HG03460 (cell line): Measurements from ENCODE around the gene SBF2.
"Not testable (repeated sequence)": the region's sequence is repeated elsewhere in the genome, so short reads cannot be mapped to it uniquely, and the experiment has no call there.

Source experiments
- ATAC-seq: cut with Tn5 transposase; IDR thresholded peaks from one replicate; pipeline ENCODE4 v1.9.1; 2021; ENCODE audit not compliant: unreplicated experiment

SBF2 gene

DNA sequence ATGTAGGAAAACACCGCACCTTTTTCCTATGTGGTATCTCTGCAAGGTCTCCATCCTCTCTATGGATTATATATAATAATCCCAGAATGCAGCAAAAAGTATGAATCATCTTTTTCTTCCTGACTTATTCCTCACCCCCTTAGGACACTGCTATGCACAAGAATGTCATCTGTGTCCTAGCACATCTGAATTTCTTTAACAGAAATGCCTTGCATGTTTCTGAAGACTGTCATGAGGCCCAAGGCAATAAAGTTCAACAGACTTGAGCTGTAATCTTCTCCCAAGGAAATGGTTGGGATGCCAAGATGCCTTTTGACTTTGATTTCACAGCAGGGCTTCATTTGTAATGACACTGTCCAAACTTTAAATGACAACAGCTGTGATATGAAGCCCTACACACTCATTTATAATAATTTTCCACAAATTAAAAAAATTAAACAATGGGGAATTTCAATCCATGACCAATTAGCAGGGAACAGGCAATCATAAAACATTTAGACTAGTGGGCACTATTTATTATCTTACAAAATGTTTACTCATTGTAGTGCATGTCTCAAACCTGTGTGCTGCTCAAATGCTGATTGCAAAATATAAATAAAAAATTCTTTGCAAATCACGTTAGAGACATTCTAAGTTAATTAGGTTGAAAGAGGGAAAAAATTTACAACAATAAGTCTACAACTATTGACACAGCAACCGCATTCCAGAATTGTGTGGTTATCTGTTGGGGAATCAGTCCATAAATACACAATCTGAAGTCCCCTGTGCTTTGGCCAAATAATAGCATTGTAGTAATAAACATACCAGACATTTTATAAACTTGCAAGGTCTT, 387.8 kb downstream of the SBF2 start:
- ATAC-seq, result no peak

DNA sequence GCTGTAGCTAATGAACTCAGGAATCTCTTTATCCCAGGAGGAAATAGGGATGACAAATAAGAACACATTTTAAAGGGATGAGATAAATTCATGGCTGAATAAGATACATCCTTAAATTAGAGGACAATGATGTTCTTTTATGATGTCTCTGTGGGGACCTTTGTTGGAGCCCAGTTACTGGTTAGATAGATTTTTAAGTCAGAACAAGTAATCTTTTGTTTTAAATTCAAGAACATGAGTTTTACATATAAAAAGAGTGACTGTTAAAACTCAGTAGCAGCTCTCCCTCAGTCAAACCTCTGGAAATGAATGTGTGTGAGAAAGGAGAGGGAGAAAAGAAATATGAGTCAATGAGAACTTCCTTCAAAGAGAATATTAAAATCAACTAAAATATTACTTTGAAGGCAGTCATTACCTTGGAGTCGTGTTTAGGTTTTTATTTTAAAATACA, 388.5 kb downstream of the SBF2 start:
- ATAC-seq, result no peak

DNA sequence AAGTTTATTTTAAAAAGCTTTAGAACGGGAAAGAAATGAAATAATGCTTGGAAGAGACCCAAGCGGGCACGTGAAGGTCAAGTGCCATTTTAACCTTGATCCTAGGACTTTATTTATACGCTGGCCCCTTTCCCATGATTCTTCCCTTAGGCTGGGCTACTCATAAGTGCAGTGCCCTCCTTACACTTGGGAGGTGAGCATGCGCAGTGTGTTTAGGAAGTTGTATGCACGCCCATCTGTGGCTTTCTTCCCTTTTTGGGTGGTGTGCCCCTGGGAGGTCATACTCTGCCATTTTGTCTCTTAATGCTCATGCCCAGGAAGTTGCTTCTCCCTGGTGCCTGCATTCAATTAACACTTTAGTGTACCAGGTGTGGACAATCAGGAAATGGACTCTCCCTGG, 390.4 kb downstream of the SBF2 start:
- ATAC-seq, result no peak

DNA sequence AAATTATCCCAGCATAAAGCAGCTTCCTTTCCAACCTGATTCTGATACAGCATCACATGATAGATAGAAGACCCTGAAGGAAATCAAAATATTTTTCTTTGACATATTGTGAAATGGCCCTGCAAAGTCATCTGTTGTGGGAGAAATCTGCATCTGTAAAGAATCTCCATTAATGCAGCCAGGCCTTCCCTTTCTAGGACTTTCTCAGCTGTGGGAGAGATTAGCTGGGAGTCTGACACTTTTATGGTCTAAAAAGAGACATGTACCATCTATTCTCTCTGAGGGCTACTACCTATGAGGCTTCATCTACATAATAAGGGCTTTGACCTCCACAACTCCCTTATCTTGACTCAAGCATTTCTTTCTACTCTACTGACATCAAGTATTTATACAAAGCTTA, 392.1 kb downstream of the SBF2 start:
- ATAC-seq, result no peak

DNA sequence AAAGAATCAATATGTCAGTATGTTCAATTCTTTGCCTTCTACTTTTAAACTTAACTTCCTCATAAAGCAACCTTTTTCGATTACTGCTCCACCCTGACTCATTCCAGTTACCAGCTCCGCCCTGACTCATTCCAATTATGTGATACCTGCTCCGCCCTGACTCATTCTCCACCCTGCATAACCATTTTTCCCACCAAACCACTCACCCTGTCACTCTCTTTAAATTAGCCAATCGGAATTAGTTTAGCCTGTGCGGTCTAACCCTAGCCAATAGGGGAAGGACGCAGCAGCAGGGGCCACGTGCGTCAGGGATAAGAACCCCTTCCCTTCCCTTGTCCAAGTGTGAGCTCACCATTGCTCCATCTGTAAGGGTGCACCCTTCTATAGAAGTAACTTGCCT, 393.8 kb downstream of the SBF2 start:
- ATAC-seq, result not testable (repeated sequence)

DNA sequence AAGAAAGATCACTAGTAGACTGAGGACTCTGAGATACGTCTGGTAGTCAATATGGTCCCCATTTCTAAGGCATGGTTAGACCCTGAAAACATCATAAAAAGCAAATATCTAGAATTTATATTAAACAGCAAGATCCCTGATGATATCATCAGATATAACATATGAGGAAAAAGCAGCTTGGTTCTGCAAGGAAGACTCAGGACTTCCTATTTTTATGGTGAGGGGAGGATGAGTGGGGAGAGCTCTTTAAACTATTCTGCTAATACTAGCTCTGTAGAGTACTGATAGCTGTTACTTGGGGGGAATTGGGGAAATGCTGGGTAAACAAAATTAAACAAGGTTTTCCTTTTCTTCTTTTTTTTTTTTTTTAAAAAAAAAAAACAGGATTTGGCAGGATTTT, 394.3 kb downstream of the SBF2 start:
- no peak for ATAC-seq

DNA sequence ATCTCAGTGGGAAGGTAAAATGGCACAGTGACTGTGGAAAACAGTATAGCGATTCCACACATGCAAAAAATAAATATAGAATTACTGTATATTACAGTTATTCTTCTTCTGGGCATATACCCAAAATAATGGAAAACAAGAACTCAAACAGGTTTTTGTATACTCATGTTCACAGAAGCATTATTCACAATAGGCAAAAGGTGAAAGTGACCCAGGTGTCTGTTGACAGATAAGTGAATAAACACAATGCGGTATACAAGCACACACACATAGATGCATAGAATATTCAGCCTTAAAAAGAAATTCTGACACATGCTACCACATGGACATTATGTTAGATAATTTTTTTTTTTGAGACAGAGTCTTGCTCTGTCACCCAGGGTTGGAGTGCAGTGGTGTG, 397.1 kb downstream of the SBF2 start:
- no peak for ATAC-seq

DNA sequence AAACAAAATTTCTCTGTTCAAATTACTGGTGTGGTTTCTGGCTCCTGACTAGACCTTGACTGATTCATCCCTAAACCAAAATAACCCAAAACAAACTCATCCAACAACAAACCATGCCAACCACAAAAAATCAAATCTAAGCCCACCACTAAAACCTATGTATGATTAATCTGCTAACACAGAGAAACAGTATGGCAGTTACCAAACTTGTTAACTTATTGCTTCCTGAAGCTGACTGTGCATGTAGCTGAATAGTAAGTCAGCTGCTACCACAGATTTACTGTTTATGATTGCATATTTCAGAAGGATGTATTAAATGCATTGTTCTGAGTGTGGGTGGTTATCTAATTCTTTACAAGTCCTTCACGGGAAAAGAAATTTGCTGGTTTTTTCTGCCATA, 399.0 kb downstream of the SBF2 start:
- no peak for ATAC-seq

DNA sequence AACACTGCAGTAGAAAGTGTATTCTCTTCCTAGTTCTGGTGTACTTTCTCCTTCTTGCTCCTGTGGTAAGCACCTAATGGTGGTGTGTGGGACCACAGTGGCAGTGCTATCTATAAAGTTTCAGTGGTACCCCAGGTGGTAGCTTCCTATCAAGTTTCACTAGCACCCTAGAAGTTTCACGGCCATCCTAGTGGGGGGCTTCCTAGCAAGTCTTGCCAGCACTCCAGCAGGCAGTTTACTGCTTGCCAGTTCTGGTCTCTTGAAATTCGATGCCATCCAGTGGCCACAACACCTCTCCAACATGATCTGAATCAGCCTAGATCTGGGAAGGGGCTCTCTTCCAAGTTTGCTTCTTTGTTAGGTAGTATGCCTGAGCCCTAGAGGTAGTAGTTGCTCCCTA, 400.5 kb downstream of the SBF2 start:
- ATAC-seq, result no peak

DNA sequence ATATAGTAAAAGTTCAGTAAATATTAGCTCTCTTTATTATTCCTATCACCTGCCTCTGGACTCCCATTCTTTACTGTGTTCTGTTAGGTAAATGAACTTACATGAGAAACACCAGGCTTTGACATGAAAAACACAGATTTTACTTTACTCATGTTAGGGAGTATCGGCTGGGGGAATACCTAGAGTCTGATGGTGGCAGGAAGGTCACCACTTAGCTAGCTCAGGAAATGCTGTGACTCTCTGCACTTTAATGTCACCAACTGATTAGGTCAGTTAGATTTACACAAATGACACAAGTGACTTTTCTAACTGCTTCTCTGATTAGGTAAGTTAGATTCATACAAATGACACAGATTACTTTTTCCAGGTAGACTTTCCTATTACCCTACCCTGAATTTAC, 405.1 kb downstream of the SBF2 start:
- ATAC-seq, result no peak

DNA sequence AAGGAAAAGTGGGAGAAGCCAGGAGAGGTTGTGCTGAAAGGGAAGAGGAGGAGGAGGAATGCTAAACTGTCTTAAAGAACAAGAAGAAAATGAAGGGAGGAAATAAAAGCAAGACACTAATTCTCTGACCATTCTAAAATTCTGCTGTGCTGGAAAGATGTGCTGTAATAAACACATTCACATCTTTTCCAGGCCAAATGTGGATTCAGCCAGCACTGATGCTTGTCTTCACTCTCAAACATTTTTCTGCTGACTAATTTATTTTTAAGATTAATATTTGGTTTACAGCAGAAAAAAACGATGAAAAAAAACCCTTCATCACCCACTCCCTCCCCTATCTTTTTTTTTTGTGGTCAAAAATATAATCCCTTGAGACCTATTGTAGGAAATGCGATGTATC, 406.5 kb downstream of the SBF2 start:
- ATAC-seq, result no peak

DNA sequence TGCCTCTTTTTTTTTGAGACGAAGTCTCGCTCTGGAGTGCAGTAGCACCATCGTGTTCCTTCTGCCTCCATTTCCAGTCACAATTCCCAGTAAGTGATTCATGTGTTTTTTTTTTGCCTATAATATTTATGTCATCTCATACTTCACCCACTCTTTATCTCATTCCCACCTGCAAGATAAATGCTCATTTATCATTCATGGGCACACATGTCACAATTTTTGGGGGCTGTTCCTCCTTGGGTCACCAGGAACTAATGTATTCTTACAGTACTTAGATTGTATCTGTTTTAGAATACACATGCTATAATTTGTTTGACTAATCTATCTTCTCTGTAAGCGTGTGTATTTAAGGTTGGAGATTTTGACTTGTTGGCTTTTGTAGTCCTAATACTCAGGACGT, 407.4 kb downstream of the SBF2 start:
- no peak for ATAC-seq

DNA sequence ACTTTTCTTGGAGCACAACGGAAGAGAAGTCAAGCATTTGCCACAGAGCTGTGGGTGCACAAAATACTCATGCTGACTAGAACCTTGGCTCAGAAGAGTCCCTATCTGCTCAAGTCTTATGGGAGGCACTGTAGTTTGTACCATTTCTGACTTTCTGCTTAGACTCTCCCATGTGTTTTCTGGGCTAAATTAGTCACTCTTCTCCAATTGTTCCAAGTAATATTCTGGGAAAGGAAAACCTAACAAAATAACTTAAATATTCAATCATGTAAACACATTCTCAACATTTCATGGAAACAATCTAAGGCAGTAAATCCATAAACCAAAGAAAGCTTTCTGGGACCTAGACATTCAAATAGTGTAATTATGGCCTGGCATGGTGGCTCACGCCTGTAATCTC, 409.4 kb downstream of the SBF2 start:
- ATAC-seq, result no peak

DNA sequence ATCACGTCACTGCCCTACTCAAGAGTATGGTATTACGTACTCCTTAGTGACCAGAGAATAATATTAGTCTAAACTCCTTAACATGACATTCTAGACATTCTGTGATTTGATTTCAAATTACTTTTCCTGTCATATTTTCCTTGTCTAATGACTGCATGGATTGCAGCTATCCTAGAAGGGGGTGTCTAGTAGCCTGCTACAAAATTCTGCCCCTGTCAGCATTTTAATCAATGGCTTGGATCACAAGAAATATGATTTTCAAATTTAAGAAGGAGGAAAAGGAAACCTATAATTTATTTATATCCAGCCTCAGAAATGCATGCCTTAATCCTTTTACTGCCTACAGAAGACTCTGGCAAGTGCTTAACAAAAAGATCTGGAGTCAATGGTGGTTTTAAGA, 413.4 kb downstream of the SBF2 start:
- no peak for ATAC-seq

DNA sequence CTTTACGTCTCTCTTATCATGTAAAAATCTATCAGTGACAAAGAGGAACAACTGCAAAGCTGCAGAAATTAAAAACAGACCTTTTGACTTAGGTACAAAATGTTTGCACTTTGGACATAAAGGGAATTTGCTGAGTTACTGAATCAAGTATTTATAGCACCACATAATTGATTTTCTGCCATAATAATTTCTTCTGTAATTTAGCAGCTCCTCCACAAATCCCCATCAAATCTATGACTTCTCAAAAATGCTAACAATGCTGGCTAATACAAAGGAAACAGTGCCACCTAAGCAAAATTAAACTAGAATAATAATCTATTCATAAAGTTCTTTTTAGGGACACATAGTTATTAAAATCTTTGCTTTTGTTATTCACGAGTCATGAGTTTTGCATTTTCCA, 415.1 kb downstream of the SBF2 start:
- ATAC-seq, result no peak

DNA sequence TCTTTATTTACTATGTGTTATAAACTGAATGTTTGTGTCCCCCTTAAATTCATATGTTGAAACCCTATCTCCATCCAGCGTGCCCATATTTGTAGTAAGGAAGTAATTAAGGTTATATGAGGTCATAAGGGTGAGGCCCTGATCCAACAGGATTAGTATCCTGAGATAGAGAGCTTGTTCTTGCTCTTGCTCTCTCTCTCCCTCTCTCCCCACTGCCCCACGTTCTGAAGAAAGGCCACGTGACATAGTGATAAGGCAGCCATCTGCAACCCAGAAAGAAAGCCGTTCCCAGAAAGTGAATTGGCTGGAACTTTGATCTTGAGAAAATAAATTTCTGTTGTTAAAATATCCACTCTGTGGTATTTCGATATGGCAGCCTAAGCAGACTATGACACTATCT, 417.7 kb downstream of the SBF2 start:
- no peak for ATAC-seq

DNA sequence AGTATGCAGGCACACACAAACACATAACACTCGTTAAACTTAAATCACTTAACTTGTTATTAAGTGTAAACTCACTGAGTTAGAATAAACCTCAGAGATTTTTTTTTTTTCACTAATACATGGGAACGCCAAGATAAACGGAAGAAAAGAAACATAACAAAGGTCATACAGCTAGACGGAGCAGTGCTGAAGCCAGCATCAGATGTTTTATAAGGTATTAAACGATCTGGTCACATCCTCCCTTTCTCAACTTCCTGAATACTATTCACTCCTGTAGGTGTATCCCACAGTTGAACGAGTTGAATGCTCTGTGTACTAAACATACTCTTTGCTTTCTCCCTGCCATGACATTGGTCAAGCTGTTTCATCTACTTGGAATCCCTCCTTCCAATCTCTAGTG, 418.2 kb downstream of the SBF2 start:
- no peak for ATAC-seq

DNA sequence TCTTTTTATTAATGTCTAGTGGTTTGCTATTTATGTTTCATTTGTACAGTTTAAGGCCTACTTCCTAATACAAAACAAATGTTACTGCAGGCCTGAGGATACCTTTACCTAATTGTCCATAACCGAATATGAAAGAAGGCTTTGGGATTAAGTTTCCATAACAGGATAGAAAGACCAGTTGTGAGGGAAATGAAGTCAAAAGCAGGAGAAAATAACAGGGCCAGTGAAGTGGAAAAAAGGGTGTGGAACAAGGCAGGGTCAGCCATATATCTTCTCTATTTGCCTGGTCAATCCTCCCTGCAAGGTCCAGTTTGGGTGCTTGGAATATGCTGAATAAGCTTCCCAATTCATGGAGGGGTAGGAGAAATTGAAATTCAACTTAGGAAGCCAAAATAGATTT, 418.6 kb downstream of the SBF2 start:
- no peak for ATAC-seq

DNA sequence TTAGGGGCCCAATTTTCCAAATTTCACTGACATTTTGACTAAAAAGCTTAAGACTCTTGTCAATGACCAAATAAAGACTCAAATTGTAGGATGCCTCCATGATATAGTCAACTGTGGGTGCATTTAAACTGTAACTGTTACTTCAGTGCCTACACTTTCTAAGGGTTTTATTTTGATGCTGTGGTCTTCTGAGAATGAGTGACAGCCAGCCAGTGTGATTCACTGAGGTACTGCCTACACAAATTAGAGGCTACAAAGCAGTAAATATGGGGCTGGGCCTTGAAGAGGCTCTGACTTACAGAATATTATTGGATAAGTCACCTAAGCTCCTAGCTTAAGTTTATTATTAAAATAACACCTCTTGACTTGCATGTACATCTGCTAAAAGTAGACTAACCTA, 419.6 kb downstream of the SBF2 start:
- ATAC-seq, result no peak

DNA sequence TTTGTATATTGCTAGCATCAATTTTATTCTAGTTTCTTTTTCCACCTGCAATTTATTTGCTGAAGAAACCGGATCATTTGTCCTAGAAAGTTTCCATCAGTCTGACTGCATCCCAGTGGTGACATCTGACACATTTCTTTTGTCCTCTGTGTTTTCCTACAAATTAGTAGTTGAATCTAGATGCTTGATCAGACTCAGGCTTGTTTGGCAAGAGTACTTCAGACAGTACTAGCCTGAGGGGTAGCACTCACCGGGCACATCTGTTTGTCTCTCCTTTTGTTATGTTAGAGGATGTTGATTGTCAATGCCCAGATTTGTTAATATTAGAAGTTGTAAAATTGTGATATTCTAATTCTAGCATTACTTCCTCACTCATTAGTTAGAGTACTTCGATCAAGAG, 425.4 kb downstream of the SBF2 start:
- ATAC-seq, result no peak

DNA sequence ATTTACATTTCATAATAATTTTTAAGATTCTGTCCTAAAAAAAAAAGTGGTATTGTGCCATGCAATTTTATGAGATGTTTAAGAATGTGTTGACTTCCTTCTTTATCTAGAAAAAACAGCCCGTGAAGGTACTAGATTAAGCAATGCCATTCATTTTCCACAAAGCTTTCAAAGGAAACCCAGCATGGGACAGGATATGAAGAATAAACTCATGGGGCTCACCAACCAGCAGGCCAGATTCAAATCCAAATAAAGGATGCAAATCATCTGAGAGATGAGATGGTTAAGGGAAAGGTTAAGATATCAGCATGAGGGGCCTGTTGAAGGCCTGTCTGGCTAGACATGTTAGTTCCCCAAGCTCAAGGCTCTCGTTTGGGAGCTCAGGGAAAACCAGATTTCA, 431.0 kb downstream of the SBF2 start:
- no peak for ATAC-seq

DNA sequence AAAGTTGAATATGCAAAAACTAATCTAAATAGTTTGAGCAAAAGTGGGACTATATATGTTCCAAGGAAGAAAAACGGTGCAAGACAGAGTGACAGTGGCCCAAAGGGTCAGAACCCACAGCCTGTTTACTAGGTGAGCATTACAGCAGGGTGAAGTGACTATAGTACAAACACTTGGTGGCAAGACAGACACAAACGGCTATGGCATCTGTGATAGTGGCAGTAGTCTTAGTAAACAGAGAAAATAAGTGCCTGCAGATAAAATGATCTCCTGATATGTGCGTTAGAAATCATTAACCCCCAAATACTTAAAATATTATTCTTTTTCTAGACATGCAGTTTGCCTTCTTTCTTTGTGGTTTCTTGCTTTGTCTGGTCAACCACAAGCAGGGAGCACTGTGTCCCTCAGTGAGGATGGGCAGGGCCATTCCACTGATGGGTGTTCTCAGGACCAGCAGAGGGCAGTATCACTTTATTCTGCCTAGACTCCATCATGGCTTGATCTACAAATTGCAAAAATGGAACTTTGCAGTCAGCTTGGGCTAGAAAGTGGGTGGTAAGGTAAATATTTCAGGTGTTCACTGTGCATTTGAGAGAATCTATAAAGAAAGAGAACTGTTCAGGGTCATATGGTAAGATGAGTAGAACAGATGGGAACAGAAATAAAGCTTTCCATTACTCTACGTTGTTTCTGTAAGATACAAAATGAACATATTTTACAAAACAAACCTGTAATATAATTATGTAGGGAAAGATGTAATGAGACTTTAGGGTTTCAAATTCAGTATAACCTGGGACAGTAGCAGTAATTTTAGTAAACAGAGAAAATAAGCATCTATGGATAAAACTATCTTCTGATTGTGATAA, 431.9 kb downstream of the SBF2 start:
- ATAC-seq, result peak; percentile 88
